ENCODE measurements around the gene ACTR8. TPM values are rescaled to one million over a fixed set of nuclear protein-coding genes. Genes with fewer than 3 reads are reported as not detected.

ACTR8 gene
- total and polyA plus RNA-seq, 2 of the 4 experiments (the other 2 are of a cell fraction): 20.3 to 31.4 TPM

DNA sequence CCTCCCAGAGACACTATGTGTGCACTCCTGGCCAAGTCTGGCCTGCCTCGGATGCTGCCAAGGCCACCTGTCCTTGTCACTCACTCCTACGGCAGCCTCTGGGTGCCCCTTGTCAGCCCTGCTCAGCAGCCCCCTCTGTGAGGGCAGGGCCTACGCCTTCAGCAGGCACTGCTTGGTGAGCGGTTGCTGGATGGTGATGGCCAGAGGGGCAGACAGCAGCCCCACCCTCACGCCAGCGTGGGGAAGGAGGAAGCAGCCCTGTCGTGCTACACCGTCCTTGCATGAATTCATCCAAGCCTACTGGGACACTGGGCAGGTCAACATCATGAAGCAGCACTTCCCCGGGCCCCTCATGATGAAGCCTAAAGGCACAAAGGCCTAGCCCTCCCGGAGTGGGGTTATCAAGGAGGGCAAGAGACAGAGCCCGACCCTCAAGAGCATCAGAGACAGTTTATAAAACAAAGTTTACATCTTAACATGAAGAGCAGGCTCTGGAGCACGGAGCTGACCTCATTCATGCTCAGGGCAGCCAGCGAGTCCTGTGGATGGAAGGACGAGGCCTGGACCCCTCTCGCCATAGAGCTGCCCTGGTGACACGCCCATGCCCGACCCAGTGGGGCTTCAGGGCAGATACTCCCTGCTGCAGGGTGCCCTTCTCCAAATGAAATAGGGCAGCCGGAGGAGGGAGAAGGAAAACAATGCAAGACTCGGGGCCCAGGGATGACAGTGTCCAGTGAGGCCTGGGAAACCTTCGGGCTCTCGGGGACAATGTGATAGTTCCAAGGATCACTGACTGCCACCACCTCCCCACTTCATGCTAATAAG is 61.0 kb downstream of the ACTR8 start:
- no peak overlapping the region for H3K23ac ChIP-seq (ENCODE audit: low read depth, low read length)
- H3K4me1 ChIP-seq (ENCODE audit: control insufficient read depth, insufficient read depth, low read length): no peaks in the 10 kb centered on the region
- BruUV-seq (replicated peaks): no TSS peak
- no peaks in the 10 kb centered on the region for H3K79me1 ChIP-seq (ENCODE audit: low read depth in 1 of 2, low read length in 2 of 2)
- peaks cover 3% of the 10 kb centered on the region for H3K27me3 ChIP-seq (ENCODE audit: control insufficient read depth, insufficient read depth, low read length)
- no peak for DNase-seq
- ChIA-PET CTCF (no interaction called here), POLR2A (ENCODE audit: unreplicated experiment) (no interaction called here)
- no peak overlapping the region for H3K9ac ChIP-seq (ENCODE audit: low read depth, low read length)
- H3K36me3 ChIP-seq (ENCODE audit: control insufficient read depth, insufficient read depth, low read length): no peaks in the 10 kb centered on the region
- no peak overlapping the region for H2BK15ac ChIP-seq (ENCODE audit: low read depth, low read length)
- in situ Hi-C loops (cut with MboI; ENCODE audit: low sequenced_read_pairs): no loop called here
- no peak overlapping the region for H2AK9ac ChIP-seq (replicated peaks; ENCODE audit: low read depth, low read length, poor library complexity)
- ATAC-seq (ENCODE audit: low read depth): no peak
- no peak overlapping the region for H3K14ac ChIP-seq (replicated peaks; ENCODE audit: low read depth, low read length)
- no peak overlapping the region for H4K91ac ChIP-seq (ENCODE audit: insufficient read depth, low read depth, low read length)
- TF ChIP-seq, protein P1, sequence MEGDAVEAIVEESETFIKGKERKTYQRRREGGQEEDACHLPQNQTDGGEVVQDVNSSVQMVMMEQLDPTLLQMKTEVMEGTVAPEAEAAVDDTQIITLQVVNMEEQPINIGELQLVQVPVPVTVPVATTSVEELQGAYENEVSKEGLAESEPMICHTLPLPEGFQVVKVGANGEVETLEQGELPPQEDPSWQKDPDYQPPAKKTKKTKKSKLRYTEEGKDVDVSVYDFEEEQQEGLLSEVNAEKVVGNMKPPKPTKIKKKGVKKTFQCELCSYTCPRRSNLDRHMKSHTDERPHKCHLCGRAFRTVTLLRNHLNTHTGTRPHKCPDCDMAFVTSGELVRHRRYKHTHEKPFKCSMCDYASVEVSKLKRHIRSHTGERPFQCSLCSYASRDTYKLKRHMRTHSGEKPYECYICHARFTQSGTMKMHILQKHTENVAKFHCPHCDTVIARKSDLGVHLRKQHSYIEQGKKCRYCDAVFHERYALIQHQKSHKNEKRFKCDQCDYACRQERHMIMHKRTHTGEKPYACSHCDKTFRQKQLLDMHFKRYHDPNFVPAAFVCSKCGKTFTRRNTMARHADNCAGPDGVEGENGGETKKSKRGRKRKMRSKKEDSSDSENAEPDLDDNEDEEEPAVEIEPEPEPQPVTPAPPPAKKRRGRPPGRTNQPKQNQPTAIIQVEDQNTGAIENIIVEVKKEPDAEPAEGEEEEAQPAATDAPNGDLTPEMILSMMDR (conservative IDR thresholded peaks at IDR 0.05; ENCODE audit: low read depth, low read length): no peak
- H3K18ac ChIP-seq (ENCODE audit: low read depth, low read length): no peak overlapping the region
- H3K9me3 ChIP-seq (ENCODE audit: control insufficient read depth, insufficient read depth, low read length): no peaks in the 10 kb centered on the region
- H3K56ac ChIP-seq (ENCODE audit: extremely low read depth, insufficient read depth, low read length): no peak overlapping the region
- intact Hi-C loops (cut with micrococcal nuclease): no loop called here
- H3K4ac ChIP-seq (ENCODE audit: low read depth, low read length): no peak overlapping the region
- H4K20me1 ChIP-seq (ENCODE audit: insufficient read depth, low read length): no peaks in the 10 kb centered on the region
- H3K27ac ChIP-seq (ENCODE audit: insufficient read depth, low read length): no peak overlapping the region
- H2BK5ac ChIP-seq (ENCODE audit: low read depth, low read length, poor library complexity, severe bottlenecking): no peak overlapping the region
- WGBS, 2 experiments (ENCODE audit: extremely low coverage in 2 of 2, insufficient read length in 1 of 2): 40% methylated on average over 2 of the region's 21 CpGs; no CpG with 5 or more reads in 1 of the 2 experiments
- H4K5ac ChIP-seq (ENCODE audit: low read depth, low read length): no peak overlapping the region
- H2BK120ac ChIP-seq (ENCODE audit: low read depth, low read length): no peak overlapping the region
- no peak overlapping the region for H4K8ac ChIP-seq (ENCODE audit: low read depth in 2 of 2, low read length in 2 of 2)
- no peak overlapping the region for H3K4me2 ChIP-seq (ENCODE audit: low read depth, low read length)
- no peak overlapping the region for H3K4me3 ChIP-seq (ENCODE audit: insufficient read depth, low read depth, low read length)
- H3K9me1 ChIP-seq (ENCODE audit: insufficient read depth, low read length): no peaks in the 10 kb centered on the region
- dilution Hi-C loops (cut with HindIII; ENCODE audit: low sequenced_read_pairs, unreplicated experiment): no loop called here
- no peak overlapping the region for H2BK20ac ChIP-seq (ENCODE audit: low read depth, low read length)
- no peak overlapping the region for H2AK5ac ChIP-seq (ENCODE audit: low read depth, low read length)
- H2AFZ ChIP-seq (replicated peaks; ENCODE audit: low read length, poor library complexity): peak overlapping the region; percentile 39
